Effector memory CD8-positive, alpha-beta T cell (primary cell): ENCODE measurements around the gene IFNA7.

ENCODE experiments used
- ATAC-seq: fragments of 150-1000 bp; cut with Tn5 transposase; replicated peaks from 2 replicates; pipeline ENCODE4 v1.10.0; 2021; ENCODE audit warnings: mild to moderate bottlenecking, moderate library complexity
- DNase-seq, 3 experiments: peaks; one replicate each; pipeline ENCODE4 v3.0.0; 2021
- H3K27ac Mint-ChIP-seq, 2 donors: one replicate each; pipeline ENCODE4 v1.8.0; 2022; ENCODE audit warnings: mild to moderate bottlenecking in 2 of 2, mixed read lengths in 2 of 2, moderate library complexity in 2 of 2
- H3K27me3 Mint-ChIP-seq, 2 donors: one replicate each; pipeline ENCODE4 v1.8.0; 2022; ENCODE audit warnings: mixed read lengths in 2 of 2
- H3K36me3 Mint-ChIP-seq: one replicate; pipeline ENCODE4 v1.8.0; 2022; ENCODE audit warnings: mild to moderate bottlenecking, moderate library complexity, mixed read lengths; ENCODE audit not compliant: insufficient read depth
- H3K4me1 Mint-ChIP-seq, 2 donors: one replicate each; pipeline ENCODE4 v1.8.0; 2022; ENCODE audit warnings: low read depth in 2 of 2, mixed read lengths in 2 of 2
- H3K4me3 Mint-ChIP-seq, 2 donors: one replicate each; pipeline ENCODE4 v1.8.0; 2022; ENCODE audit warnings: mild to moderate bottlenecking in 2 of 2, mixed read lengths in 2 of 2, moderate library complexity in 2 of 2
- H3K9me3 Mint-ChIP-seq, 2 donors: one replicate each; pipeline ENCODE4 v1.8.0; 2022; ENCODE audit warnings: mixed read lengths in 2 of 2

IFNA7 gene

GRCh38 chr9:21155501-21155900, 46.5 kb downstream of the IFNA7 start:
- ATAC-seq: no peak
- peaks cover 0 to 3% of the 10 kb centered on the region in 2 donors for H3K9me3 Mint-ChIP-seq

GRCh38 chr9:21154018-21154608, 47.9 kb downstream of the IFNA7 start:
- DNase-seq: peak in 2 of 3 experiments; percentile 4 to 15
- H3K27ac Mint-ChIP-seq: no peak overlapping the region
- peak; percentile 72 for ATAC-seq
- H3K27me3 Mint-ChIP-seq: peaks cover 1 to 5% of the 10 kb centered on the region in 2 donors
- peaks cover 0 to 4% of the 10 kb centered on the region in 2 donors for H3K9me3 Mint-ChIP-seq
- H3K36me3 Mint-ChIP-seq: no peaks in the 10 kb centered on the region
- H3K4me3 Mint-ChIP-seq: no peak overlapping the region
- peaks cover 5 to 14% of the 10 kb centered on the region in 2 donors for H3K4me1 Mint-ChIP-seq

More at GRCh38 chr9:21155501-21155900, 46.5 kb downstream of the IFNA7 start:
- Mint-ChIP-seq H3K27me3 (no peaks in the 10 kb centered on the region), H3K4me1 (peaks cover 11 to 25% of the 10 kb centered on the region in 2 donors), H3K27ac (no peak overlapping the region), H3K4me3 (no peak overlapping the region), H3K36me3 (no peaks in the 10 kb centered on the region)
- no peak for DNase-seq

GRCh38 chr9:21153336-21154017, 48.5 kb downstream of the IFNA7 start:
- Mint-ChIP-seq H3K4me1 (peaks cover 4 to 11% of the 10 kb centered on the region in 2 donors), H3K27me3 (peaks cover 5 to 6% of the 10 kb centered on the region in 2 donors), H3K27ac (no peak overlapping the region), H3K4me3 (no peak overlapping the region), H3K9me3 (peaks cover 0 to 6% of the 10 kb centered on the region in 2 donors), H3K36me3 (no peaks in the 10 kb centered on the region)
- ATAC-seq (no peak), DNase-seq (no peak)
